Stimulated activated CD8-positive, alpha-beta memory T cell treated with anti-CD3 and anti-CD28 coated beads, Interleukin-4, amount 100 ng/mL, for 24 hours (primary cell): Measurements from ENCODE around the gene CACNA2D4.
"Not testable (repeated sequence)": the region's sequence is repeated elsewhere in the genome, so short reads cannot be mapped to it uniquely, and the experiment has no call there.

Source experiments
- DNase-seq: peaks from one replicate; pipeline ENCODE4 v3.0.0-alpha.2; 2020; ENCODE audit warnings: low read depth

CACNA2D4 gene, protein sequence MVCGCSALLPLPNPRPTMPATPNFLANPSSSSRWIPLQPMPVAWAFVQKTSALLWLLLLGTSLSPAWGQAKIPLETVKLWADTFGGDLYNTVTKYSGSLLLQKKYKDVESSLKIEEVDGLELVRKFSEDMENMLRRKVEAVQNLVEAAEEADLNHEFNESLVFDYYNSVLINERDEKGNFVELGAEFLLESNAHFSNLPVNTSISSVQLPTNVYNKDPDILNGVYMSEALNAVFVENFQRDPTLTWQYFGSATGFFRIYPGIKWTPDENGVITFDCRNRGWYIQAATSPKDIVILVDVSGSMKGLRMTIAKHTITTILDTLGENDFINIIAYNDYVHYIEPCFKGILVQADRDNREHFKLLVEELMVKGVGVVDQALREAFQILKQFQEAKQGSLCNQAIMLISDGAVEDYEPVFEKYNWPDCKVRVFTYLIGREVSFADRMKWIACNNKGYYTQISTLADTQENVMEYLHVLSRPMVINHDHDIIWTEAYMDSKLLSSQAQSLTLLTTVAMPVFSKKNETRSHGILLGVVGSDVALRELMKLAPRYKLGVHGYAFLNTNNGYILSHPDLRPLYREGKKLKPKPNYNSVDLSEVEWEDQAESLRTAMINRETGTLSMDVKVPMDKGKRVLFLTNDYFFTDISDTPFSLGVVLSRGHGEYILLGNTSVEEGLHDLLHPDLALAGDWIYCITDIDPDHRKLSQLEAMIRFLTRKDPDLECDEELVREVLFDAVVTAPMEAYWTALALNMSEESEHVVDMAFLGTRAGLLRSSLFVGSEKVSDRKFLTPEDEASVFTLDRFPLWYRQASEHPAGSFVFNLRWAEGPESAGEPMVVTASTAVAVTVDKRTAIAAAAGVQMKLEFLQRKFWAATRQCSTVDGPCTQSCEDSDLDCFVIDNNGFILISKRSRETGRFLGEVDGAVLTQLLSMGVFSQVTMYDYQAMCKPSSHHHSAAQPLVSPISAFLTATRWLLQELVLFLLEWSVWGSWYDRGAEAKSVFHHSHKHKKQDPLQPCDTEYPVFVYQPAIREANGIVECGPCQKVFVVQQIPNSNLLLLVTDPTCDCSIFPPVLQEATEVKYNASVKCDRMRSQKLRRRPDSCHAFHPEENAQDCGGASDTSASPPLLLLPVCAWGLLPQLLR

DNA sequence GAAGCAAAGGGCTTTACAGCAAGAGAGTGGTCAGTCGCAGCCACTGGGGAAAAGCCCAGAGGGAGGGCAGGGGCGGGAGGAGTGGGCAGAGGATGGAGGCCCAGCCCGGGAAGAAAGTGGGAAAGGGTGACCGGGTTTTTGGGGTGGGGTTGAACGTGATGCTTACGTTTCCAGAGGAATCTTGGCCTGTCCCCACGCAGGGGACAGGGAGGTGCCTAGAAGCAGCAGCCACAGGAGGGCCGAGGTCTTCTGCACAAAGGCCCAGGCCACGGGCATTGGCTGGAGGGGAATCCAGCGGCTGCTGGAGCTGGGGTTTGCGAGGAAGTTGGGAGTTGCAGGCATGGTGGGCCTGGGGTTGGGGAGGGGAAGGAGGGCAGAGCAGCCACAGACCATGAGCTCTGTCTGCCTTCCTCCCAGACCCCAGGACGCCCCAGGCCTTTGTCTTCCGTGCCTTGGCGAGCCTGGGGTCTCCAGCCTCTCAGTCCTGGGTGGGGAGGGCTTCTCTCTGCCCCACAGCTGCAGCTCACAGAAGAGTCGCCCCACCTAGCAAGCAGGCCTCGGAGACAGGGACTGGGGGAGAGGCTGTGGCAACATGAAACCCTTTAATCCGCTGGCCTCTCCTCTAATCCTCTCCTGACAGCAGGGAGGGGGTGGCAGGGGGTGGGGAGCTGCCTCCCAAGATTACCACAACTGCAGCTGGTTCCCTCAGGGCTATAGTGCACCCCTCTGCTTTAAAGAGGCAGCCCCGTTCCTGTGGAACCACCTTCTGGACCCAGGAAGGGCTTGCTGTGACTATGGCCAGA is at the start of gene CACNA2D4:
TSS of gene CACNA2D4 (minus strand) at position 572 of the 803 bp plus-strand sequence. CDS start at position 393, 179 bp downstream.
- no peak for DNase-seq

- DNase-seq = no peak
These were observed 48.2 kb upstream of the CACNA2D4 start for GRCh38 chr12:1966561-1967226.

DNA sequence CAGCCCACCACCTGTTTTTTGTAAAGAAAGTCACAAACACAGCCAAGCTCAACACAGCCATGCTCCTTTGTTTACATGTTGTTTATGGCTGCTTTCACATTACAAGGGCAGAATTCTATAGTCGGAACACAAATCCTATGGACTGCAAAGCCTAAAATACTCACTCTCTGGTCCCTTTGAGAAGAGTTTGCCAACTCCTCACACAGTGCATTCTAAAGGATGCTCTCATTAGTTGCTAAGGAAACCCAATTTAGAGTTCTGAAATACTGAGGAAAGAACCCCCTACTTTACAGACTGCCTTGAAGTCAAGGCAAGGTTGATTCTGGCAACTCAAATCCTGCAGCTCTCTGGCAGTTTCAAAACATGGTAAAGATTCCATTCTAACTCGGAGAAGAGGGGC is 47.5 kb upstream of the CACNA2D4 start:
- DNase-seq = no peak

- no peak for DNase-seq
These were observed 43.9 kb upstream of the CACNA2D4 start for GRCh38 chr12:1962051-1963020.

DNA sequence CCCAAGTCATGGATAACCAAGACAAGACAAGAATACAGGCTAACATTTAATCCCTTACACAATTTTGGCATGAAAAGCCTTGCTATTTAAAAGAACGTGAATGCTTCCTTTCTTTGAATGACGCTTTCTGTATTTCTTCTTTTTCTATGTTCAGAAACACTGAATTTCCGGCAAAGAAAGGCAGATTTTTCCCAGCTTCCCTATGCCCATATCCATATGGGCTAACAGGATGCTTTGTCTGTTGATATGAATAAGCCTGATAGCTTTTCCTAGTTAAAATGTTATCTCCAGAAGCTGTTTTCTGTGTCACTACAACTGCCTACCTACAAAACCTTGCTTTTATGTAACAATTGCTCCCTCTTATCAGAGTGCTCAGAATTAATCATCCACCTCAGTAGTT is 38.3 kb upstream of the CACNA2D4 start:
- DNase-seq = no peak

GRCh38 chr12:1949771-1950470 is 31.5 kb upstream of the CACNA2D4 start:
- no peak for DNase-seq

DNA sequence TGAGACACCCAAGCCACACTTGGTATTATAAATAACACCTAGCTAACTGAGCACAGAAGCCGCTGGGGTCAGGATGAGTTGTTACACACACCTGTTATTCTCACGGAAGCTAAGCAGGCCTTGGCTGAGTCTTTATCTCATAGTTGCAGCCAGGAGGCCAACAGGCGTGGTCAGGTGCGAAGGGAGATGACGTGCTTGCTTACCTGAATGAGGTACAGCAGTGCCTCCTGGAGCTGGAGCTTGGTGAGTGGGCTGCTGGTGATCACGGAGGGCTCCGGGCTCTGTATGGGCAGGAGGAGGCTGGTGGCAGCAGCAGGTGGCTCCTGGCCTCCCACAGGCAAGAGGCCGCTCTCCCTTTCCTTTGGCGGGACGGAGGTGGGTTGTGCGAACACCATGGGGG is 30.4 kb upstream of the CACNA2D4 start:
- no peak for DNase-seq

DNA sequence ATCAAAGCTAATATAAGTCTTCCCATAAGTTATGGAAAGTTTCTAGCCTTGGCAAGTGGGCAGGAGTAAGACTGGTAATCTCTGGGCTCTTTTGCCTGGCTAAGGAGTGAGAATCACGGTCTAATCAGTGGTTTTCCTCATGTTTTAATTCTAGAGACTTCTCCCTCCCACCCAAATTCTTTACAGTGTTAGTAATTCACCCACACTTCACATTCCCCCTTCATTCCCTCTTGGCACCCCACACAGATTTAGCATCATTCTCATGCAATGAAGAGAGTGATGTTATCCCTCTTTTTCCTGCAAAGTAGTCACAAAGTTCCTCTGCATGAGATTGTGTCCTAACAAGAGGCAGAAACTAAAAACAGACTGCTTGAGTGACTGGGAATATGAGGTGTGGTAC is 28.6 kb upstream of the CACNA2D4 start:
- no peak for DNase-seq

- DNase-seq = no peak
These were observed 27.8 kb upstream of the CACNA2D4 start for GRCh38 chr12:1946296-1946695.

DNA sequence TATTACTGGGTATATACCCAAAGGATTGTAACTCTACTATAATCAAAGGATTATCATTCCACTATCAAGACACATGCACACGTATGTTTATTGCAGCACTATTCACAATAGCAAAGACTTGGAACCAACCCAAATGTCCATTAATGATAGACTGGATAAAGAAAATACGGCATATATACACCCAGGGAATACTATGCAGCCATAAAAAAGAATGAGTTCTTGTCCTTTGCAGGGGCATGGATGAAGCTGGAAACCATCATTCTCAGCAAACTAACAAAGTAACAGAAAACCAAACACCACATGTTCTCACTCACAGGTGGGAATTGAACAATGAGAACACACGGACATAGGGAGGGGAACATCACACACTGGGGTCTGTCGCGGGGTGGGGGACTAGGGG is 27.1 kb upstream of the CACNA2D4 start:
- DNase-seq = not testable (repeated sequence)

GRCh38 chr12:1939801-1940607 is 21.6 kb upstream of the CACNA2D4 start:
- peak; percentile 82 for DNase-seq

- no peak for DNase-seq
These were observed 20.9 kb upstream of the CACNA2D4 start for GRCh38 chr12:1939331-1939730.

DNA sequence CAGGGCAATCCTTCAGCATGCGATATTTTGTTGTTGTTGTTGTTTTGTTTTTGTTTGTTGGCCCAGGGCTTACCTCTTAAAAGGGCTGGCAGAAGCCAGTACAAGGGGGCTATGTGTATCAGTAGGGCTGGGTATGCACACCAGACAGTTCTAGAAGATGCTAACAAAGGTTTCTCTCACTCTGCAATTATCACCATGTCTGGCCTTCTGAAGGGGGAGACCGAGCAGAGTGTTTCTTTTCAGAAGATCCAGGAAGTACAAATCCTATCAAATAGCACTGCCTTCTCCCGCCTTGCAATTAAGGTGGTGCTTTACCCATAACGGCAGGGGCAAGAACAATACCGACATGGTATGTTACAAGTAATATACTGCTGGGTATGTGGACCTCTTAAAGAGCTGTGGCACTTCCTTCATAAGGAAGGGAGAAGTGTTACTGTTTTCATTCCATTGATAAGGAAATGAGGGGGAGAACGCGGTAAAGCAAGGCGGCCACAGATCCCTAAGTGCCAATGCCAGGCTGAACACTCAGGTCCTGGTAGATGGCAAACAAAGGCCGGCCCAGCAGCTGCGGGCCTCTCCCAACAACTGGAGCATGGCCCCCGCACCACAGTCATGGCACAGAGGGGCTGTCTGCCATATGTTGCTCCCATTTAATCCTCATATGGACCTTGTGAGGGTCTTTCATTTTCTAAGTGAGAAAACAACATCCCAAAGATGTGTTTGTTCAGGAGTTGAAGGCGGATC is 19.2 kb upstream of the CACNA2D4 start:
- no peak for DNase-seq

DNA sequence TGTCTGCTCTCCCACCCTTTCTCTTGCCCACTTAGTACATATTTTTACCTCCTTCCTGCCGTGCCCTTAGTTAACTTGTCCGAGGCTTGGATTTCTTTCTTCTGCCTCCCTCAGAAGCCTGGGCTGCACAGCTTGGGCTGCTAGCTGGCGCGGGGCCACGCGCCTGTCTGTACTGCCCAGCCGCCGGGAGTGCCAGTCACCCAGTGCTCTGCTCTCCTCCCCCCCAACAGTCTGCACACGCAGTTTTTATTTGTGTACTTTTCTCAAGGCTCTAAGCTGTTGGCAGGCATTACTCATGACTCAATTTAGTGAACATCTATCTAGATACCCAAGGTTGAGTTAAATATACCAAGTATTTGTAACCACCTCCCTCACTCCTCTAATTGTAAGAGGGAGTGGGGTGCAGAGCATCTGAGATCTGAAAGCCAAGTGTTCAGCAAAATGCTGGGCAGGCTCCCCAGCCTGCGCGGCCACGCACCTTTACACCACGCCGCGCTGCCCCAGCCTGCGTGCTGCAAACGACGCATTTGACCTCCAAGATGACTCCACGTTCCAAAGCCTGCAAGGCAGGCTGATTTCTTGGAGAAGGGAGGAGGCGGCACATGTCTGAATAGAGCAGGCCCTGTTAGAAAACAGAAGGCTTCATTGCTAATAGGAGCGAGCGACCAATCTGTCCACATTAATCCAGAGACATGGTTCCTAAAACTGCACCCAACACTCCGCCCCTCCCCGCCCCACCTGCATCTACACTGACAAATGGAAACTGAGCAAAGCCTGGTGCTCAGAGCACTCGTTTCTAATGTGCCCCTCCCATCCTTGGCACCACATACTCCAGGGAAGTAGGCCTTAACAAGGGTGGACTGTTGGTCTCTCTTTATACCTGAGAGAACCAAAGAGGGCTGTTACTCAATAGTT is 18.2 kb upstream of the CACNA2D4 start:
- no peak for DNase-seq

DNA sequence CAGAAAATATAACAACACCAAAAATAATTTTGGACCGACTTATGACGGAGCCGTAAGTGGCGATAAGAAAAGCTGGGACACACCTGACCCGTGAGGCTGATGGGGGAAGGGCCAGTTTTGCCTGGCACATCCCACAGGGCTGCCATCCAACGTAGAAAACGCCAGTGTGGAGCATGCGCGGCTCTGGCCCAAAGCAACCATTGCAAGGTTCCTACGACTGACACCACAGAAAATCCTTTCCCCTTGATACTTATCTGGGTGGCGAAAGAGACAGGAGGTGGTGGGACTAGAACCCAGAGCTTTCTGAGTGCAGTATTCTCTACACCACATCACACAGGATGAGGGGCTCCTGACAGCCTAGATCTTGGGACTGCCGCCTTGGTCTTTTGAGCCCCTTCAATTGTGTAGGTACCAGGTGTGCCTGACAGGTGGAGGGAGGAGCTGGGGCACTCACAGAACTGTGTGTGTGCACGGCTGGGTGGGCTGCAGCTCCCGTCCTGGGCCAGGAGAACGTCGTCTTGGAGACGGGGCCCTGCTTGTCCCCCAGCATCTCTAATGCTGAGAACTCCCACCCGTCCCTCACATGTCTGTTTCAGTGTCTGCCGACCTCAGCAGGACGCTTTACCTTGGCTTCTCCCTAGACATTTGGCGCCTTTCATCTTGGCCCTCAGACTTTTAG is 17.4 kb upstream of the CACNA2D4 start:
- no peak for DNase-seq

GRCh38 chr12:1935242-1935641 is 16.8 kb upstream of the CACNA2D4 start:
- DNase-seq = no peak
